Hematopoietic multipotent progenitor cell treated with erythropoietin and hydrocortisone succinate and interleukin-3 and kit ligand, for 15 days (in vitro differentiated cells): ENCODE measurements around the gene CEP70.
A peak's percentile ranks its signal among the peaks of the same experiment; 100 is the strongest.
"Not testable (repeated sequence)": the region's sequence is repeated elsewhere in the genome, so short reads cannot be mapped to it uniquely, and the experiment has no call there.

Experiments
- DNase-seq: peaks from one replicate; pipeline ENCODE4 v3.0.0-alpha.2; 2015; ENCODE audit warnings: low spot score

The CEP70 gene

GRCh38 chr3:138509586-138509985 is 84.5 kb downstream of the CEP70 start:
- DNase-seq: no peak

GRCh38 chr3:138507524-138507923 is 86.5 kb downstream of the CEP70 start:
- DNase-seq: no peak

GRCh38 chr3:138498991-138499390 is 95.1 kb downstream of the CEP70 start:
- DNase-seq: no peak

GRCh38 chr3:138497851-138498250 is 96.2 kb downstream of the CEP70 start:
- DNase-seq: no peak

DNA sequence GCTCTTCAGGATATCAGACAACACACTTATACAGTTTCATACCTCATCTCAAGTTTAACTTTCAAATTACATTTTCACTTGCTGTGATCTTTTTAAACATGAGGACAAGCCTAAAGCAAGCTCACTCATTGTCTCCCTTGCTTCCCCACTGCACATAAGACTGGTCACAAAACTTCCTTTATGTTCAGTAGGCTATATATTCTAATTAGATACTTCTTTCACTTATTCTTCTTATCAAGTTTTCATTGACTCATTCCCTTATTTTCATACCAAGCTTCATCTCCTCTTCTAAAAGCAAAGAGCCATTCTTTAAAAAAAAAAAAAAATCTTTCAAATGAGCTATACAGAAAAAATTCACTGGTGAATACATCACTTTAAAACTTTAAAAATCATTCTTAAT is 97.0 kb downstream of the CEP70 start:
- DNase-seq: no peak

- no peak for DNase-seq
These were observed 97.6 kb downstream of the CEP70 start for GRCh38 chr3:138496436-138496835.

DNA sequence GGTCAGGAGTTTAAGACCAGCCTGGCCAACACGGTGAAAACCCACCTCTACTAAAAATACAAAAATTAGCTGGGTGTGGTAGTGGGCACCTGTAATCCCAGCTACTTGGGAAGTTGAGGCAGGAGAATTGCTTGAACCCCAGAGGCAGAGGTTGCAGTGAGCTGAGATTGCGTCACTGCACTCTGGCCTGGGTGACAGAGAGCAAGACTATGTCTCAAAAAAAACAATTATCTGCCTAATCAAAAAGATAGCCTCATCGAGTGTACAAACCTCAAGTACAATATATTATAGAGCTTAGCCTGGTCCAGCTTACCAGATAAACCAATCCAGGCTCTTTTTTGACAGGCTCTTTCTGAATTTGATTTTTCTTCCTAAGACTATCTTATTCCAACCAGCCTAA is 98.4 kb downstream of the CEP70 start:
- DNase-seq: not testable (repeated sequence)

- no peak for DNase-seq
These were observed 99.5 kb downstream of the CEP70 start for GRCh38 chr3:138494607-138494929.

GRCh38 chr3:138493804-138494606 is 100.1 kb downstream of the CEP70 start:
- no peak for DNase-seq

DNA sequence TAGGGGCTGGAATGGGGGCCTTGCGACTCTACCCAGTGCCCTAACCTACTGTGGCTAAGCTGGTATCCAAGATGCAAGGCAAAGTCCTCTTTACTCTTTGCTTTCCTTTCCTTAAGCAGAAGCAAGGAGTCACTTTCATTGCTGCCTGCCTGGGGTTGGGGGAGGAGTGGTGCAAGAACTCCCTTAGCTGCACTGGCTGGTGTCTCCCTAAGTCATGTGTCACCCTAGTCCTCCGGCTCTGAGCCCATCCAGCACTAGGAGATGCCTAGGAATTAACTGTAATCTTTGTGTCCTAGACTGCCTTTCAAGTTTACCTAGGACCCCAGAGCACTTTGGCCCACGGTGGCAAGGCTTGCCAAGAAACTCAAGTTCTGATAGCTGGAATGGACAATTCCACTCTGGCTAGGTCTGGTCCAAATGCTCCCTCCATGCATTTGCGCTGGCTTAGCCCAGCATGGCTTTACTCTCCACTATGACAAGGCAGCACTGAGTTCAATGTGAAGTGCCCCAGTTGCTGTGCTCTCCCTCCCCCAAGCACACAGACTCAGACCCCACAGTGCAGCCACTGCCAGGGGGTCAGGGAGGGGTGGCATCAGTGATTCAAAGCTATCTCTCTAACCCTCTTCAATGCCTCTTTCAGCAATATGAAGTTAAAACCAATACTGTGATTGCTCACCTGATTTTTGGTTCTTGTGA is 100.9 kb downstream of the CEP70 start:
- no peak for DNase-seq

DNA sequence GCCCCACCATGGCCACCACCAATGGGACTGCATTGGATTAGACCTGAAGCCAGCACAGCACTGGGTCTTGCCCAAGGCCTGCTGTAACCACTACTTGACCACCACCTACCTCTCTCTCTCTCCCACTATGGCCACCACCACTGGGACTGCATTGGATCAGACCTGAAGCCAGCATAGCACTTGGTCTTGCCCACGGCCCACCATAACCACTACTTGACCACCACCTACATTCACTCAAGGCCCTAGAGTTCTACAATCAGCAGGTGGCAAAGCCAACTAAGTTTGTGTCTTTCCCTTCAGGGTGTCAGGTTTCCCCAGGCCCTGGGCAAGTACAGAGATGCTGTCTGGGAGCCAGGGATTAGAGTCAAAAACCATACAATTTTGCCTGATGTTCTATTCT is 102.1 kb downstream of the CEP70 start:
- no peak for DNase-seq

- DNase-seq: not testable (repeated sequence)
These were observed 107.5 kb downstream of the CEP70 start for GRCh38 chr3:138486580-138486979.

DNA sequence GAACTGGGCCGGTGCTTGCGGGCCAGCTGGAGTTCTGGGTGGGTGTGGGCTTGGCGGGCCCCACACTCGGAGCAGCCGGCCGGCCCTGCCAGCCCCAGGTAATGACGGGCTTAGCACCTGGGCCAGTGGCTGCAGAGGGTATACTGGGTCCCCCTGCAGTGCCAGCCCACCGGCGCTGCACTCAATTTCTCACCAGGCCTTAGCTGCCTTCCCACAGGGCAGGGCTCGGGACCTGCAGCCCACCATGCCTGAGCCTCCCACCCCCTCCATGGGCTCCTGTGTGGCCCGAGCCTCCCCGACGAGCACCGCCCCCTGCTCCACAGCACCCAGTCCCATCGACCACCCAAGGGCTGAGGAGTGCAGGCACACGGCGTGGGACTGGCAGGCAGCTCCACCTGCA is 109.4 kb downstream of the CEP70 start:
- DNase-seq: not testable (repeated sequence)

DNA sequence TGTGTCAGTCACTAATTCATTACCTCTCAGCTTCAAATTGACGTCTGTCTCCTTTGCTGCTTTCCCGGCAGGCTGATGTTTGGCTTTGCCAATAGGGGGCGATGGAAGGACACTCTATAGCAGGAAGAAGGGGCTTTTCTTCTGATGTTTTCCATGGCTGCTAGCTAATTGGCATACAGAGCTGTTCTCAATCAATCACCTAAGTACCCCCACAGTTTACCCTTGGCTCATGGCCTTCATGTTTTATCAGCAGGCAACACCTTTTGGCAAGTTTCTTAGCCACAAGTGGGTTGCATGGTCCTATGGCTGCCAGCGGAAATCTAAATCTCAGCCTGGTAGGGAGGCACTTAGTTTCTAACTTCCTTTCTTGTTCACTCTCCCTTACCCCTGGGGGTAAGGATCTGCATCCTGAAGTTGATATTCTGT is 114.6 kb downstream of the CEP70 start:
- peak; percentile 20 for DNase-seq

DNA sequence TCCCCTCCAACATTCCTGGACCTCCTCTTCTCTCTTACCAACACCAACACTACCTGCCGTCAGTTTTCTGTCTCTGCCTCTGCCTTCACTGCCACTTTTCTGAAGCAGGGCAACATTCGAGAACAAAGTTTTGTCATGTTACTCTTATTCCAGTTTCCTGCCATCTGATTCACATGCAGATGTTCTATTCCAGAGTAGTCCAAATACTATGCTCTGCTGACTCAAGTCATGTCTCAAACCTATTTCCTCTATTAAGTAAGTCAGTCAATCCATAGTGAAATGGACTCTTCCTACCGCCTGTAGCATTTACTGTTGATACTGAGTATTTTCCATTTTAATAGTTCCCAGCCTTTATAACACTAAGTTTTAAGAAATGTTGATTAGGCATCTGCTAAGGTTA is 116.3 kb downstream of the CEP70 start:
- DNase-seq: no peak

DNA sequence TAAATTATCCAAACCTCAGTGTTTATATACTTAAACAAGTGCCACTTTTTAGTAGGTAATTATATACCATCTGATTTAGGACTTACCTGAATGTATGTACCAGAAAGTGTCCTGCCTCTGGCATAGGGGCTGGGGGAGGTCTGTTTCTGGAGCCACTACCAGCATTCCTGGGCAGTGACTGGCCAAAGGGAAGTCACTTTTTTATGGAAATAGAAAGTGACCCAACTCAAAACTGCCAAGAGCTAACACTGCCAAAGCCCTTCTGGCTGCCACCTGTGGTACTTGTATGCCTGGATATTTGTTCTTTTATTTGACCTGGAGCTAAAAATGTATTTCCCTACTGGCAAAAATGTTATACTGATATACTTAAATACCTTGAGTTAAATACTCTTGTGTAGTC is 116.9 kb downstream of the CEP70 start:
- DNase-seq: no peak

DNA sequence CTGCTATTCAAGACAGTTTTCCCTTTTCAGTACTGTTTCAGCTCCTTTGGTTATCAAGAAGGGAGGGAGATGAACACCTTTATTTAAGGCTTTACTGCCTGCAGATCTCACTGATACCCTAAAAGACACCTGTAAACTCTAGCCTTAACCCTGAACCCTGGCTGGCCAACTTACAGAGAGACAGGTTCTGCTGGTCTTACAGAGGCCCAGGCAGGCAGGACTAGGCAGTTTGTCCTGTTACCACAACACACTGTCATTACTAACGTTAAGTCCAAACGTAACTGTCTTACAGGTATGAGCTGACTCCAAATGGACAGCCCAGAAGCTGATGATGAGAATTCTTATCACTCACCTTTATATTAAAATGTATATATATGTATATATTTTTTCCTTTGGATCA is 117.5 kb downstream of the CEP70 start:
- DNase-seq: no peak

DNA sequence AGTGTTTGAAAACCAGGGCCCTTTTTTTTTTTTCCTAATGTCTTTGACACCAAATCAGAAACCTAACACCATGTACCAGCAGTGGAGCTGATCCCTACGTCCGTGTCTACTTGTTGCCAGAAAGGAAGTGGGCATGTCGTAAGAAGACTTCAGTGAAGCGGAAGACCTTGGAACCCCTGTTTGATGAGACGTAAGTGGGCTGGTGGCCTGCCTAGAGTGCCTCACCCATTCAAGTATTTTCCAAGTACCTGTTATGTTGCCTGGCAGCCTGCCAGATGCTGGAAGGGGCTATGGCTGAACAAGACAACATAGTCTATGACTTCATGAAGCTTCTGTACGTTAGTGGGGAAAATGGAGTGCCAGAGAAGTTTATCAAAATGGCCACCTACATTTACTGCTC is 119.9 kb downstream of the CEP70 start:
- no peak for DNase-seq

GRCh38 chr3:138473391-138473790 is 120.7 kb downstream of the CEP70 start:
- DNase-seq: no peak

DNA sequence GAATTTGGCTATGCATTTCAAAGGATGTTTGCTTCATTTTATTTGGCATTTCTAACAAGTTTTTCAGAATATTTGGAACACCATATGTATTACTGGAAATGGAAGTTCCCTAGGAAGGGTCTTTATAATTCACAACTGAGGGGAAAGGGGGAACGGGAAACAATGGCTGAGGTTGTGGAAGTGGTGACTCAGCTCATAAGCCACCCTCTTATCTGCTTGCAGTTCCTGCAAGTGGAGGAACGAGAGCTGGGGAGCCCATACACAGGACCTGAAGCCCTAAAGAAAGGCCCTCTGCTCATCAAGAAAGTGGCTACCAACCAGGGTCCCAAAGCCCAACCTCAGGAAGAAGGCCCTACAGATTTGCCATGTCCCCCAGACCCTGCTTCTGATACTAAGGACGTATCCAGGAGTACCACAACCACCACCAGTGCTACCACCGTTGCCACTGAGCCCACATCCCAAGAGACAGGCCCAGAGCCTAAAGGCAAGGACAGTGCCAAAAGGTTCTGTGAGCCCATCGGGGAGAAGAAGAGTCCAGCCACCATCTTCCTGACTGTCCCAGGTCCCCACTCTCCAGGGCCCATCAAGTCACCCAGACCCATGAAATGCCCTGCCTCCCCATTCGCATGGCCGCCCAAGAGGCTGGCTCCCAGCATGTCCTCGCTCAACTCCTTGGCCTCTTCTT is 121.8 kb downstream of the CEP70 start:
- DNase-seq: no peak

DNA sequence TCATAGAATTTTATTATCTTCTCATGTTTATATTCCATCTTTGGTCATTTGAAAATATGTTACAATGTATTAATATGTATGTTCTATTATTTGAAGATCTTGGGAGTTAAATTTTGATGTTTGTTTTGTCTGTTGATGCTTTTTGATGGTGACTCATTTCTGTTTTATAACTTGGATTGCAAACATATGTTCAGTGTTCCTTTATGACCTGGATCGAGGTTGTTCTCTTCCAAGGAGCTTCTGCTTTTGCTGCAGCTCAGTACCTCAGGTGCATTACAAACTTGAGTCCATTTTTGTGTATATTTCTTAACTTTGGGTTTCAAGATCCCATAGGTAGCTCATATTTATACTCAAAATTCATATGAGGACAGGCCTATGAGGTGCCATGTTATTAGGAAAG is 122.6 kb downstream of the CEP70 start:
- DNase-seq: no peak

GRCh38 chr3:138470687-138471086 is 123.4 kb downstream of the CEP70 start:
- DNase-seq: no peak

DNA sequence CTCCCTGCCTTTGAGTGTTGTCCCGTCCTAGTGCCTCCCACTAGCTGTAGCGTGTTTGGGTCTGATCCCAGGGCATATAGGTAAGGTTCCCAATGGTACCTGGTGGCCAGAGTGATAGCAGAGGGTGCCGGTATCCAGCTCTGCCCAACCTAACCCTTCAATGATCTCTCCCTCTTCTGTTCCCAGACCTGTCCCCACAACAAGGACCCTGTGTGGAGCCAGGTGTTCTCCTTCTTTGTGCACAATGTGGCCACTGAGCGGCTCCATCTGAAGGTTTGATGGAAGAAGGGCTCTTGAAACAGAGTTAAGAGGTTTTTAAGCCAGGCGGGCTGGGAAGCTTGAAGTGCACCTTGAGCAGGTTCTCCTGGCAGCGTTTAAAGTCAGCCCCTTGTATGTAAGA is 124.2 kb downstream of the CEP70 start:
- DNase-seq: no peak
